ENCODE measurements around the gene MAN1C1. TPM values are rescaled to one million over a fixed set of nuclear protein-coding genes. Genes with fewer than 3 reads are reported as not detected.
A peak's percentile ranks its signal among the peaks of the same experiment; 100 is the strongest.

Gene MAN1C1
- total RNA-seq, 1 experiment from 2014 or later, result 16.8 TPM

DNA sequence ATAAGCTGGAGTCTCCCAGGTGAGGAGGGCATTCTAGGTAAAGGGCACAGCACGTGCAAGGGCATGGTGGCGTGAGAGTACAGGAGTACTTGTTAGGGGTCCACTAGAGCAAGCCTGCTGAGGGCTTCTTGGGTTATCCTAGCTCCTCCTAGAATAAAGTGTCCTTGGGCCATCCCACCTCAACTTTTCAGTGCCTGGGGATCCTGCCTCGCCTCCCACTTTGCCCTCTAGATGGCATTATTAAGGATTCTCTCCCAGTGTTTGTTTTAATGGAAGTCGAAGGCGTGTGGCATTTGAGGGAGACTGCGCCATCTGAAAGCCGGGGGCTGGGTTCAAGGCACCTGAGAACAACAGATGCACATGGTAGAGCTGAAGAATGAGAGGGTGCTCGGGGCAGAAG lies 108.9 kb downstream of the MAN1C1 start:
- POLR2A ChIA-PET, result interaction anchor here (0.6 to 0.9 kb wide), 2 partner anchors 26 to 62 kb away, joined by 3 read pairs; no protein-coding TSS in a partner anchor
- Mint-ChIP-seq H3K27me3 (ENCODE audit: low read depth) (no peaks in the 10 kb centered on the region; the same call in 1 of the 2 replicates), H3K4me3 (no peak overlapping the region), H3K4me1 (peaks cover 55% of the 10 kb centered on the region), H3K9me3 (0 out of 2 replicates have a peak, but pooled peaks cover 2% of the 10 kb centered on the region), H3K27ac (no peak overlapping the region), H3K36me3 (no peaks in the 10 kb centered on the region)
- TF ChIP-seq, protein P1, sequence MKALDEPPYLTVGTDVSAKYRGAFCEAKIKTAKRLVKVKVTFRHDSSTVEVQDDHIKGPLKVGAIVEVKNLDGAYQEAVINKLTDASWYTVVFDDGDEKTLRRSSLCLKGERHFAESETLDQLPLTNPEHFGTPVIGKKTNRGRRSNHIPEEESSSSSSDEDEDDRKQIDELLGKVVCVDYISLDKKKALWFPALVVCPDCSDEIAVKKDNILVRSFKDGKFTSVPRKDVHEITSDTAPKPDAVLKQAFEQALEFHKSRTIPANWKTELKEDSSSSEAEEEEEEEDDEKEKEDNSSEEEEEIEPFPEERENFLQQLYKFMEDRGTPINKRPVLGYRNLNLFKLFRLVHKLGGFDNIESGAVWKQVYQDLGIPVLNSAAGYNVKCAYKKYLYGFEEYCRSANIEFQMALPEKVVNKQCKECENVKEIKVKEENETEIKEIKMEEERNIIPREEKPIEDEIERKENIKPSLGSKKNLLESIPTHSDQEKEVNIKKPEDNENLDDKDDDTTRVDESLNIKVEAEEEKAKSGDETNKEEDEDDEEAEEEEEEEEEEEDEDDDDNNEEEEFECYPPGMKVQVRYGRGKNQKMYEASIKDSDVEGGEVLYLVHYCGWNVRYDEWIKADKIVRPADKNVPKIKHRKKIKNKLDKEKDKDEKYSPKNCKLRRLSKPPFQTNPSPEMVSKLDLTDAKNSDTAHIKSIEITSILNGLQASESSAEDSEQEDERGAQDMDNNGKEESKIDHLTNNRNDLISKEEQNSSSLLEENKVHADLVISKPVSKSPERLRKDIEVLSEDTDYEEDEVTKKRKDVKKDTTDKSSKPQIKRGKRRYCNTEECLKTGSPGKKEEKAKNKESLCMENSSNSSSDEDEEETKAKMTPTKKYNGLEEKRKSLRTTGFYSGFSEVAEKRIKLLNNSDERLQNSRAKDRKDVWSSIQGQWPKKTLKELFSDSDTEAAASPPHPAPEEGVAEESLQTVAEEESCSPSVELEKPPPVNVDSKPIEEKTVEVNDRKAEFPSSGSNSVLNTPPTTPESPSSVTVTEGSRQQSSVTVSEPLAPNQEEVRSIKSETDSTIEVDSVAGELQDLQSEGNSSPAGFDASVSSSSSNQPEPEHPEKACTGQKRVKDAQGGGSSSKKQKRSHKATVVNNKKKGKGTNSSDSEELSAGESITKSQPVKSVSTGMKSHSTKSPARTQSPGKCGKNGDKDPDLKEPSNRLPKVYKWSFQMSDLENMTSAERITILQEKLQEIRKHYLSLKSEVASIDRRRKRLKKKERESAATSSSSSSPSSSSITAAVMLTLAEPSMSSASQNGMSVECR (CRISPR knock-in tag; IDR thresholded peaks at IDR 0.05; ENCODE audit: borderline replicate concordance), result no peak
- DNase-seq (ENCODE audit: low spot score) (no peak), ATAC-seq (peak; percentile 12; the same call in 1 of the 2 replicates)
- CTCF ChIA-PET, result interaction anchor here (0.6 to 2.6 kb wide), 33 partner anchors 8 to 170 kb away, joined by 3 to 15 read pairs (median 4); no protein-coding TSS in a partner anchor

DNA sequence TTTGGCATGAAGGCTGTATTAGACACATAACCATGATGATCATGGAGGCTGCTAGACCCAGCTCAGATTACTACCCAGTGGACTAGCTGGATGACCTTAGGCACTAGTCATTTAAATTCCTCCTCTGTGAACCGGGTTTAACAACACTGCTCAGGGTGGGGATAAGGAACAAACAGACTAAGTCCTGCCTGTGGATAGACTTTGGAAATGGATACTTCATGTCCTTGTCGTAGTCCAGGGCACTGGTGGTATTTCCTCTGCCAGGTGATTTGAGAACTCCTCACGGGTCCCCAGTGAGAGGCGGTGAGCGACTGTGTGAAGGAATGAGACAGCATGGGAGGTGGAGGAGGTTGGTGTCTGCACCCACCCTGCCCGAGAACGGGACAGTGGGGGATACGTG lies 110.5 kb downstream of the MAN1C1 start:
- no peak for DNase-seq (ENCODE audit: low spot score)
- POLR2A ChIA-PET, result interaction anchor here (0.6 kb wide), 1 partner anchor 683 kb away, joined by 3 read pairs; no protein-coding TSS in a partner anchor
- peak overlapping the region; percentile 93 for H3K27ac Mint-ChIP-seq
- no peaks in the 10 kb centered on the region for H3K36me3 Mint-ChIP-seq
- H3K4me3 Mint-ChIP-seq, result no peak overlapping the region
- H3K27me3 Mint-ChIP-seq (ENCODE audit: low read depth), result no peaks in the 10 kb centered on the region
- H3K9me3 Mint-ChIP-seq, result no peaks in the 10 kb centered on the region
- no peak for ATAC-seq
- peaks cover 49% of the 10 kb centered on the region for H3K4me1 Mint-ChIP-seq
- CTCF ChIA-PET, result interaction anchor here (1.1 to 1.8 kb wide), 5 partner anchors 17 to 118 kb away, joined by 3 to 7 read pairs (median 4); no protein-coding TSS in a partner anchor
- no peak for TF ChIP-seq TEAD1 (CRISPR knock-in tag; IDR thresholded peaks at IDR 0.05)
- TF ChIP-seq, protein P2, sequence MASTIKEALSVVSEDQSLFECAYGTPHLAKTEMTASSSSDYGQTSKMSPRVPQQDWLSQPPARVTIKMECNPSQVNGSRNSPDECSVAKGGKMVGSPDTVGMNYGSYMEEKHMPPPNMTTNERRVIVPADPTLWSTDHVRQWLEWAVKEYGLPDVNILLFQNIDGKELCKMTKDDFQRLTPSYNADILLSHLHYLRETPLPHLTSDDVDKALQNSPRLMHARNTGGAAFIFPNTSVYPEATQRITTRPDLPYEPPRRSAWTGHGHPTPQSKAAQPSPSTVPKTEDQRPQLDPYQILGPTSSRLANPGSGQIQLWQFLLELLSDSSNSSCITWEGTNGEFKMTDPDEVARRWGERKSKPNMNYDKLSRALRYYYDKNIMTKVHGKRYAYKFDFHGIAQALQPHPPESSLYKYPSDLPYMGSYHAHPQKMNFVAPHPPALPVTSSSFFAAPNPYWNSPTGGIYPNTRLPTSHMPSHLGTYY (CRISPR knock-in tag; IDR thresholded peaks at IDR 0.05), result no peak
- TF ChIP-seq RELA (CRISPR knock-in tag; IDR thresholded peaks at IDR 0.05; ENCODE audit: borderline replicate concordance), result no peak
- no peak for TF ChIP-seq NFE2L1 (CRISPR knock-in tag; IDR thresholded peaks at IDR 0.05)
- TF ChIP-seq CBFB (CRISPR knock-in tag; IDR thresholded peaks at IDR 0.05; ENCODE audit: low read depth), result no peak
- no peak for TF ChIP-seq SP1 (CRISPR knock-in tag; conservative IDR thresholded peaks at IDR 0.05)
- TF ChIP-seq ZBTB21 (CRISPR knock-in tag; IDR thresholded peaks at IDR 0.05; ENCODE audit: borderline replicate concordance), result no peak
- TF ChIP-seq ZNF263 (CRISPR knock-in tag; IDR thresholded peaks at IDR 0.05; ENCODE audit: low read depth), result no peak
- TF ChIP-seq, protein P3, sequence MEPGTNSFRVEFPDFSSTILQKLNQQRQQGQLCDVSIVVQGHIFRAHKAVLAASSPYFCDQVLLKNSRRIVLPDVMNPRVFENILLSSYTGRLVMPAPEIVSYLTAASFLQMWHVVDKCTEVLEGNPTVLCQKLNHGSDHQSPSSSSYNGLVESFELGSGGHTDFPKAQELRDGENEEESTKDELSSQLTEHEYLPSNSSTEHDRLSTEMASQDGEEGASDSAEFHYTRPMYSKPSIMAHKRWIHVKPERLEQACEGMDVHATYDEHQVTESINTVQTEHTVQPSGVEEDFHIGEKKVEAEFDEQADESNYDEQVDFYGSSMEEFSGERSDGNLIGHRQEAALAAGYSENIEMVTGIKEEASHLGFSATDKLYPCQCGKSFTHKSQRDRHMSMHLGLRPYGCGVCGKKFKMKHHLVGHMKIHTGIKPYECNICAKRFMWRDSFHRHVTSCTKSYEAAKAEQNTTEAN (CRISPR knock-in tag; IDR thresholded peaks at IDR 0.05), result no peak
- no peak for TF ChIP-seq JUN (CRISPR knock-in tag; IDR thresholded peaks at IDR 0.05)
- TF ChIP-seq CREM (CRISPR knock-in tag; IDR thresholded peaks at IDR 0.05), result no peak
- TF ChIP-seq, protein P4, sequence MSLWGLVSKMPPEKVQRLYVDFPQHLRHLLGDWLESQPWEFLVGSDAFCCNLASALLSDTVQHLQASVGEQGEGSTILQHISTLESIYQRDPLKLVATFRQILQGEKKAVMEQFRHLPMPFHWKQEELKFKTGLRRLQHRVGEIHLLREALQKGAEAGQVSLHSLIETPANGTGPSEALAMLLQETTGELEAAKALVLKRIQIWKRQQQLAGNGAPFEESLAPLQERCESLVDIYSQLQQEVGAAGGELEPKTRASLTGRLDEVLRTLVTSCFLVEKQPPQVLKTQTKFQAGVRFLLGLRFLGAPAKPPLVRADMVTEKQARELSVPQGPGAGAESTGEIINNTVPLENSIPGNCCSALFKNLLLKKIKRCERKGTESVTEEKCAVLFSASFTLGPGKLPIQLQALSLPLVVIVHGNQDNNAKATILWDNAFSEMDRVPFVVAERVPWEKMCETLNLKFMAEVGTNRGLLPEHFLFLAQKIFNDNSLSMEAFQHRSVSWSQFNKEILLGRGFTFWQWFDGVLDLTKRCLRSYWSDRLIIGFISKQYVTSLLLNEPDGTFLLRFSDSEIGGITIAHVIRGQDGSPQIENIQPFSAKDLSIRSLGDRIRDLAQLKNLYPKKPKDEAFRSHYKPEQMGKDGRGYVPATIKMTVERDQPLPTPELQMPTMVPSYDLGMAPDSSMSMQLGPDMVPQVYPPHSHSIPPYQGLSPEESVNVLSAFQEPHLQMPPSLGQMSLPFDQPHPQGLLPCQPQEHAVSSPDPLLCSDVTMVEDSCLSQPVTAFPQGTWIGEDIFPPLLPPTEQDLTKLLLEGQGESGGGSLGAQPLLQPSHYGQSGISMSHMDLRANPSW (CRISPR knock-in tag; conservative IDR thresholded peaks at IDR 0.05; ENCODE audit: low read depth), result no peak
- TF ChIP-seq ZNF416 (CRISPR knock-in tag; IDR thresholded peaks at IDR 0.05), result no peak
- TF ChIP-seq, protein P5, sequence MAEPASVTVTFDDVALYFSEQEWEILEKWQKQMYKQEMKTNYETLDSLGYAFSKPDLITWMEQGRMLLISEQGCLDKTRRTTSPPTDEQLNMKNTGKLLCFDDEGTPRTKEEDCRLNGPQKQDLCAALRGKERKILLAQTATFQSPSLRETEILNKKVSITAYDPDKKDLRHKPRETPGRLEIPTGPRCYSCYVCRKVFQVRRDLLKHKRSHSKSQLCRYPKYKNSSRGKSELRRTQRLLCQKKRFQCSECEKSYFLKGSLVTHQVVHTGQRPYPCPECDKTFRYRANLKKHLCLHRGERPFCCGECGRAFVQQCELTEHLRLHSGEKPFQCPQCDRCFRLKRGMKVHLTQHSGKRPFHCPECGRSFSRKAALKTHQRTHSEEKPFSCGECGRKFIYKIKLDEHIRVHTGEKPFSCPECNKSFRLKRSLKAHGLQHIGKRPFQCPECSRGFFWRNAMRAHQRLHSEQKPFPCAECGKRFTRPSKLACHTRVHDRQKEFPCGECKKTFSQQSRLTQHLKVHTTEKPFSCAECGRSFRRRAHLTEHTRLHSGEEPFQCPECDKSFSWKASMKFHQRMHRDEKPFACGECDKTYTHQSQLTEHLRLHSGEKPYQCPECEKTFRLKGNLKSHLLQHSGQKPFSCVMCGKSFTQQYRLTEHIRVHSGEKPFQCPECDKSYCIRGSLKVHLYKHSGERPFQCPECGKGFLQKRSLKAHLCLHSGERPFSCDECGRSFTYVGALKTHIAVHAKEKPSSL (CRISPR knock-in tag; conservative IDR thresholded peaks at IDR 0.05), result no peak
- TF ChIP-seq, protein P6, sequence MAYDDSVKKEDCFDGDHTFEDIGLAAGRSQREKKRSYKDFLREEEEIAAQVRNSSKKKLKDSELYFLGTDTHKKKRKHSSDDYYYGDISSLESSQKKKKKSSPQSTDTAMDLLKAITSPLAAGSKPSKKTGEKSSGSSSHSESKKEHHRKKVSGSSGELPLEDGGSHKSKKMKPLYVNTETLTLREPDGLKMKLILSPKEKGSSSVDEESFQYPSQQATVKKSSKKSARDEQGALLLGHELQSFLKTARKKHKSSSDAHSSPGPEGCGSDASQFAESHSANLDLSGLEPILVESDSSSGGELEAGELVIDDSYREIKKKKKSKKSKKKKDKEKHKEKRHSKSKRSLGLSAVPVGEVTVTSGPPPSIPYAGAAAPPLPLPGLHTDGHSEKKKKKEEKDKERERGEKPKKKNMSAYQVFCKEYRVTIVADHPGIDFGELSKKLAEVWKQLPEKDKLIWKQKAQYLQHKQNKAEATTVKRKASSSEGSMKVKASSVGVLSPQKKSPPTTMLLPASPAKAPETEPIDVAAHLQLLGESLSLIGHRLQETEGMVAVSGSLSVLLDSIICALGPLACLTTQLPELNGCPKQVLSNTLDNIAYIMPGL (CRISPR knock-in tag; IDR thresholded peaks at IDR 0.05), result no peak

Data from WTC11 (cell line).